ENCODE data around the gene TCF3. TPM values are rescaled to one million over a fixed set of nuclear protein-coding genes. Genes with fewer than 3 reads are reported as not detected.

Gene TCF3
- total RNA-seq, 4 donors from 2014 or later, result 23.4 to 299 (median 37.3) TPM

GRCh38 chr19:1585243-1585580, 67.2 kb downstream of the TCF3 start:
- H3K4me1 ChIP-seq, result peaks cover 0 to 9% (median under 1%) of the 10 kb centered on the region in 4 donors
- no peak for TF ChIP-seq EP300 (IDR thresholded peaks at IDR 0.05)
- TF ChIP-seq CTCF (IDR thresholded peaks at IDR 0.05), result no peak
- no peak for TF ChIP-seq POLR2A (IDR thresholded peaks at IDR 0.05)
- H3K36me3 ChIP-seq, result peaks cover 0 to 47% (median 13%) of the 10 kb centered on the region in 3 donors
- H3K27me3 ChIP-seq, result no peaks in the 10 kb centered on the region
- no peak for DNase-seq (ENCODE audit: low spot score in 2 of 2)
- WGBS, 2 donors, result 77 to 86% methylated on average over 13 of the region's 13 CpGs
- no peak overlapping the region for H3K27ac ChIP-seq
- H3K9me3 ChIP-seq, result no peaks in the 10 kb centered on the region
- no peak overlapping the region for H3K4me3 ChIP-seq

- WGBS, 2 donors, result 85 to 92% methylated on average over 65 to 77 of the region's 87 CpGs
- TF ChIP-seq EP300 (IDR thresholded peaks at IDR 0.05) (no peak), POLR2A (IDR thresholded peaks at IDR 0.05) (no peak), CTCF (IDR thresholded peaks at IDR 0.05) (no peak)
- DNase-seq (ENCODE audit: low spot score in 2 of 2), result no peak
- H3K4me3 ChIP-seq, result no peak overlapping the region
- H3K36me3 ChIP-seq, result peaks cover 0 to 52% (median 17%) of the 10 kb centered on the region in 3 donors
- no peak overlapping the region for H3K27ac ChIP-seq
- no peaks in the 10 kb centered on the region for H3K27me3 ChIP-seq
- peaks cover 0 to 4% (median 0%) of the 10 kb centered on the region in 4 donors for H3K4me1 ChIP-seq
- H3K9me3 ChIP-seq, result no peaks in the 10 kb centered on the region
Measured at GRCh38 chr19:1584500-1585242, 67.7 kb downstream of the TCF3 start.

- WGBS, 2 donors, result 84 to 91% methylated on average over 9 of the region's 9 CpGs
- Histone ChIP-seq H3K4me3 (no peak overlapping the region), H3K27ac (no peak overlapping the region), H3K36me3 (peaks cover 0 to 77% (median 27%) of the 10 kb centered on the region in 3 donors), H3K4me1 (no peaks in the 10 kb centered on the region), H3K9me3 (no peaks in the 10 kb centered on the region), H3K27me3 (no peaks in the 10 kb centered on the region)
- no peak for TF ChIP-seq EP300 (IDR thresholded peaks at IDR 0.05)
- no peak for TF ChIP-seq CTCF (IDR thresholded peaks at IDR 0.05)
- no peak for TF ChIP-seq POLR2A (IDR thresholded peaks at IDR 0.05)
- no peak for DNase-seq (ENCODE audit: low spot score in 2 of 2)
Measured at GRCh38 chr19:1582201-1582600, 70.2 kb downstream of the TCF3 start.

GRCh38 chr19:1580957-1581356, 71.5 kb downstream of the TCF3 start:
- Histone ChIP-seq H3K9me3 (no peaks in the 10 kb centered on the region), H3K4me1 (no peaks in the 10 kb centered on the region), H3K36me3 (peaks cover 0 to 90% (median 31%) of the 10 kb centered on the region in 3 donors), H3K27me3 (no peaks in the 10 kb centered on the region), H3K27ac (no peak overlapping the region), H3K4me3 (no peak overlapping the region)
- no peak for DNase-seq (ENCODE audit: low spot score in 2 of 2)
- TF ChIP-seq POLR2A (IDR thresholded peaks at IDR 0.05), result no peak
- TF ChIP-seq CTCF (IDR thresholded peaks at IDR 0.05), result no peak
- no peak for TF ChIP-seq EP300 (IDR thresholded peaks at IDR 0.05)
- 91 to 92% methylated on average over 22 of the region's 22 CpGs for WGBS, 2 donors

- 87 to 91% methylated on average over 20 of the region's 20 CpGs for WGBS, 2 donors
Measured at GRCh38 chr19:1580382-1580781, 72.0 kb downstream of the TCF3 start.

More at GRCh38 chr19:1580382-1580781, 72.0 kb downstream of the TCF3 start:
- Histone ChIP-seq H3K9me3 (no peaks in the 10 kb centered on the region), H3K36me3 (peaks cover 0 to 90% (median 31%) of the 10 kb centered on the region in 3 donors), H3K27me3 (no peaks in the 10 kb centered on the region), H3K4me1 (no peaks in the 10 kb centered on the region), H3K4me3 (no peak overlapping the region), H3K27ac (no peak overlapping the region)
- no peak for DNase-seq (ENCODE audit: low spot score in 2 of 2)
- no peak for TF ChIP-seq POLR2A (IDR thresholded peaks at IDR 0.05)
- TF ChIP-seq CTCF (IDR thresholded peaks at IDR 0.05), result no peak
- no peak for TF ChIP-seq EP300 (IDR thresholded peaks at IDR 0.05)

Data from tibial nerve (tissue), 4 donors.